Measurements from ENCODE around the gene ITPR3. TPM values are rescaled to one million over a fixed set of nuclear protein-coding genes. Genes with fewer than 3 reads are reported as not detected.
A peak's percentile ranks its signal among the peaks of the same experiment; 100 is the strongest.

The ITPR3 gene
- total RNA-seq, 1 experiment from 2014 or later, result 143 TPM

DNA sequence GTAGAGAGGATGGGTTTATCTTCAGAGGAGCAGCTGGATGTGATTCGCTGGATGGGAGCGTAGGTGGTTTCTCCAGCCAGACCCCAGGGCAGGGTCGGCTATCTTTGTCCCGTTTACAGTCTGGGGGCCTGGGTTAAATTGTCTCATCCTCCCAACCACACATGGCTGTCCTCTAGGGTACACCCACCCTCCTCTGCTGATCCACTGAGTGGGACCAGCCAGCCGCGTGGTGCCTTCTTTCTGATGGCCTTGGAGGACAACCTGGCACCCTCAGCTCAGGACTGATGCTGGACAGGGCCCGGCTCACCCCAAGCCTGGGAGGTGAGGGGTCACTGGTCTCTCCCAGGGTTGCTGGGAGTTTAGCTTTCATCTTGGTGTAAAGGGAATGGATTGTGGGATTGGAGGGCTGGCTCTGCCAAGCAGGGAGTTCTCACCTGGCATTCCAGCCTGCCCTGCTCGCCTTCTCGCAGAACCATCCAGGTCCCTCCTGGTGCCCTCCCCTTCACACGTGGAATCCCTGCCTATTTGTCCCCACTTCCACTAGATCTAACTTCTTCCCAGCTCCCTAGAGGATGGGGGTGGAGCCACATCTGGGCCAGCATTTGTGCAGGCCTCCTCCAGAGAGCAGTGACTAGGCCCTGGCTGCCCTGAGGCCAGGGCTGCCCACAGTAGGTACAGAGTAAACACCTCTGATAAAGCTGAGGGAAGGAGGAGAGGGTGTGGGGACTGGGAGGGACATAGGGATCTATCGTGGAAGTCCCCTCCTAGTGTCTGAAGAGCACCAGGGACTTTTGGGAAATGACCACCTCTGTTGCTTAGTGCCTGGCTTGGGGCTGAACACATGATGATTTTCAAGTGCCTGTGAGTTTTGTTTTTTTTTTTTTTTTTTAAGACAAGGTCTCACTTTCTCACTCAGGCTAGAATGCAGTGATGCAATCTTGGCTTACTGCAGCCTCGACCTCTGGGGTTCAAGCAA lies 1.6 kb downstream of the ITPR3 start:
- Mint-ChIP-seq H3K4me3 (ENCODE audit: low read depth, unreplicated experiment) (peak overlapping the region; percentile 89), H3K27ac (ENCODE audit: unreplicated experiment) (peak overlapping the region; percentile 50), H3K4me1 (ENCODE audit: low read depth, unreplicated experiment) (peaks cover 63% of the 10 kb centered on the region), H3K36me3 (ENCODE audit: insufficient read depth, unreplicated experiment) (peaks cover 68% of the 10 kb centered on the region), H3K9me3 (ENCODE audit: low read depth, unreplicated experiment) (no peaks in the 10 kb centered on the region), H3K27me3 (ENCODE audit: unreplicated experiment) (no peaks in the 10 kb centered on the region)
- CTCF ChIA-PET, result interaction anchor here (0.7 to 4.4 kb wide), 9 partner anchors 10 to 49 kb away, joined by 3 to 26 read pairs (median 5); partner anchors contain the start of gene BAK1
- intact Hi-C loops (cut with micrococcal nuclease; ENCODE audit: unreplicated experiment), result no loop called here
- TF ChIP-seq, protein P1, sequence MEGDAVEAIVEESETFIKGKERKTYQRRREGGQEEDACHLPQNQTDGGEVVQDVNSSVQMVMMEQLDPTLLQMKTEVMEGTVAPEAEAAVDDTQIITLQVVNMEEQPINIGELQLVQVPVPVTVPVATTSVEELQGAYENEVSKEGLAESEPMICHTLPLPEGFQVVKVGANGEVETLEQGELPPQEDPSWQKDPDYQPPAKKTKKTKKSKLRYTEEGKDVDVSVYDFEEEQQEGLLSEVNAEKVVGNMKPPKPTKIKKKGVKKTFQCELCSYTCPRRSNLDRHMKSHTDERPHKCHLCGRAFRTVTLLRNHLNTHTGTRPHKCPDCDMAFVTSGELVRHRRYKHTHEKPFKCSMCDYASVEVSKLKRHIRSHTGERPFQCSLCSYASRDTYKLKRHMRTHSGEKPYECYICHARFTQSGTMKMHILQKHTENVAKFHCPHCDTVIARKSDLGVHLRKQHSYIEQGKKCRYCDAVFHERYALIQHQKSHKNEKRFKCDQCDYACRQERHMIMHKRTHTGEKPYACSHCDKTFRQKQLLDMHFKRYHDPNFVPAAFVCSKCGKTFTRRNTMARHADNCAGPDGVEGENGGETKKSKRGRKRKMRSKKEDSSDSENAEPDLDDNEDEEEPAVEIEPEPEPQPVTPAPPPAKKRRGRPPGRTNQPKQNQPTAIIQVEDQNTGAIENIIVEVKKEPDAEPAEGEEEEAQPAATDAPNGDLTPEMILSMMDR (IDR thresholded peaks at IDR 0.05; ENCODE audit: unreplicated experiment), result no peak
- BruUV-seq (replicated peaks), result no TSS peak
- no peak for DNase-seq

- CTCF ChIA-PET, result no interaction called here
- no peak for DNase-seq
- Mint-ChIP-seq H3K9me3 (ENCODE audit: low read depth, unreplicated experiment) (no peaks in the 10 kb centered on the region), H3K4me1 (ENCODE audit: low read depth, unreplicated experiment) (peaks cover 67% of the 10 kb centered on the region), H3K36me3 (ENCODE audit: insufficient read depth, unreplicated experiment) (peaks cover 68% of the 10 kb centered on the region), H3K27ac (ENCODE audit: unreplicated experiment) (peak overlapping the region; percentile 84), H3K27me3 (ENCODE audit: unreplicated experiment) (no peaks in the 10 kb centered on the region), H3K4me3 (ENCODE audit: low read depth, unreplicated experiment) (peak overlapping the region; percentile 89)
- BruUV-seq (replicated peaks), result no TSS peak
- TF ChIP-seq, protein P1 (IDR thresholded peaks at IDR 0.05; ENCODE audit: unreplicated experiment), result no peak
- intact Hi-C loops (cut with micrococcal nuclease; ENCODE audit: unreplicated experiment), result no loop called here
Measured at GRCh38 chr6:33623895-33624381, 2.8 kb downstream of the ITPR3 start.

GRCh38 chr6:33624856-33625255 lies 3.7 kb downstream of the ITPR3 start:
- peaks cover 58% of the 10 kb centered on the region for H3K4me1 Mint-ChIP-seq (ENCODE audit: low read depth, unreplicated experiment)
- intact Hi-C loops (cut with micrococcal nuclease; ENCODE audit: unreplicated experiment), result no loop called here
- CTCF ChIA-PET, result no interaction called here
- H3K27ac Mint-ChIP-seq (ENCODE audit: unreplicated experiment), result no peak overlapping the region
- no peaks in the 10 kb centered on the region for H3K27me3 Mint-ChIP-seq (ENCODE audit: unreplicated experiment)
- no peak overlapping the region for H3K4me3 Mint-ChIP-seq (ENCODE audit: low read depth, unreplicated experiment)
- TF ChIP-seq, protein P1 (IDR thresholded peaks at IDR 0.05; ENCODE audit: unreplicated experiment), result no peak
- H3K9me3 Mint-ChIP-seq (ENCODE audit: low read depth, unreplicated experiment), result no peaks in the 10 kb centered on the region
- peaks cover 59% of the 10 kb centered on the region for H3K36me3 Mint-ChIP-seq (ENCODE audit: insufficient read depth, unreplicated experiment)
- BruUV-seq (replicated peaks), result no TSS peak
- no peak for DNase-seq

DNA sequence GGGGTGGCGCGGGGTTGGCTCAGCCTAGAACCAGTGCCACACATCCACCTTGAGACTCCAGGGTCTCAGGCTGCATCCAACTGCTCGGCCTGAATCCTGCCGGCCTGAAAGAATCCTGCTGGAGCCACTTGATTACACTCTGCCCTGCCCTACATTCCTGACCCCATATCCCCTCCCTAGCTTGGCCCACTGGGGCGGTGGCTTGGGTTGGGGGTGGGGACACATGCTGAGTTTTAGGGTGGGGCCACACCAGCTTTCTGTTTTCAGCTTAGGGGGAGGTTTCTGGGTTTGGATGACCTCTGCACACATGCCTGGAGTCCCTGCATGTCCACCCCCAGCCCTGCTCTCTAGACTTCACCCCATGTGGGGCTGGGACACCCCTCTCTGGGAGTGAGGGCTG lies 6.8 kb downstream of the ITPR3 start:
- H3K27ac Mint-ChIP-seq (ENCODE audit: unreplicated experiment), result no peak overlapping the region
- TF ChIP-seq, protein P1 (IDR thresholded peaks at IDR 0.05; ENCODE audit: unreplicated experiment), result no peak
- CTCF ChIA-PET, result no interaction called here
- peaks cover 35% of the 10 kb centered on the region for H3K36me3 Mint-ChIP-seq (ENCODE audit: insufficient read depth, unreplicated experiment)
- no TSS peak for BruUV-seq (replicated peaks)
- intact Hi-C loops (cut with micrococcal nuclease; ENCODE audit: unreplicated experiment), result no loop called here
- no peaks in the 10 kb centered on the region for H3K9me3 Mint-ChIP-seq (ENCODE audit: low read depth, unreplicated experiment)
- no peak overlapping the region for H3K4me3 Mint-ChIP-seq (ENCODE audit: low read depth, unreplicated experiment)
- no peaks in the 10 kb centered on the region for H3K27me3 Mint-ChIP-seq (ENCODE audit: unreplicated experiment)
- H3K4me1 Mint-ChIP-seq (ENCODE audit: low read depth, unreplicated experiment), result peaks cover 70% of the 10 kb centered on the region
- DNase-seq, result no peak
